CD4-positive, alpha-beta T cell treated with Interleukin-15 for 1 hour (primary cell): Measurements from ENCODE around the gene CHMP1A.
"Not testable (repeated sequence)": the region's sequence is repeated elsewhere in the genome, so short reads cannot be mapped to it uniquely, and the experiment has no call there.

Source experiments
- DNase-seq: peaks from one replicate; pipeline ENCODE4 v3.0.0-alpha.2; 2020

The CHMP1A gene

GRCh38 chr16:89656435-89657121, 930 bp downstream of the CHMP1A start:
- DNase-seq = no peak

DNA sequence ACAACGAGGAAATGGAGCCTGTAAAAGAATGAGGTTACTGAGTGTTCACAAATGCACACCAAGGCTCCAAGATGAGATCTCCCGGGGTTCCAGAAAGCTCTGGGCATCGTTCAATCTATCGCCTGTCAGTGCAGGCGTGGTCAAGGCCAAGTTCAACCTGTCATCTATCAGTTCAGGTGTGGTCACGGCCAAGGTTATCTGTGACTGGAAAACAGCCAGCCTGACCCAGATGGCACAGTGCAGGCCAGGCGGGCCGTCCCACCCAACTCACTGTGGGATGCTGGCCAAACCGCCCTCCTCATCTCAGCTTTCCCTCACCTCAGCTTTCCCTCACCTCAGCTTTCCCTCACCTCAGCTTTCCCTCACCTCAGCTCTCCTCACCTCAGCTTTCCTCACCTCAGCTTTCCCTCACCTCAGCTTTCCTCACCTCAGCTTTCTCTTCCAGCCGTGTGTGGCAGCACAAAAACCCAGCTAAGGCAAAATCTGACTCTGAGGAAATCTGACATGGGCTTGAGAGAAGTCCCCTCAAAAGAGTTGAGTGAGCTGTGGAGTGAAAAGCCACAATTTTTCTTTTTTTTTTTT, 2.4 kb downstream of the CHMP1A start:
- no peak for DNase-seq

DNA sequence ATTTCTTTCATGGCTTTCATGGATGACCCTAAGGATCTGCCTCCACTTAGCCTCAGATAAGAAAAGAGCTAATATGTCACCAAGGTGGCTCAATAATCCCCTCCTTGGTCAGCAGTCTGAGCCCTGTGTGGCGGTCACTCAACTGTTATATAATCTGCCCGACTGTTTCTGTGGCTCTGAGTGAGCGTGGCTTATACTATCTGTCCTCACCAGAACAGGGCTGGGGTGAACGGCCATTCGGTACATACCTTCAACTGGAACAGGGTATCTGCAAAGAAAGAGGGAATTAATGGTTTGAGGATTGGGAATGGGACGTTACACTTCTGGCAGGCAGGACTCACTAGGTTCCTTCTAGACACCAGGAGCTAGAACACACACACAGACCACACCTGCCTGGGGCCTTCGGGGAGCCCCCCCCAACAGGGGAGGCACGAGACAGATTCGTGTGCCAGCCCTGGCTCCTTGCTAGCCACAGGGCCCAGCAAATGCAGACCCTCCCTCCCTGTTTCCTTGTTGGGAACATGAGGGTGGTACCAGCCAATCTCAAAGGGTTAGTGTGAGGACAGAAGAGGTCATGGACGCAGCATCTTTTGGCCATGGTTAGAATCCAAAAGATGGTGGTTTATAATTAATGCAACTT, 3.7 kb downstream of the CHMP1A start:
- no peak for DNase-seq

DNA sequence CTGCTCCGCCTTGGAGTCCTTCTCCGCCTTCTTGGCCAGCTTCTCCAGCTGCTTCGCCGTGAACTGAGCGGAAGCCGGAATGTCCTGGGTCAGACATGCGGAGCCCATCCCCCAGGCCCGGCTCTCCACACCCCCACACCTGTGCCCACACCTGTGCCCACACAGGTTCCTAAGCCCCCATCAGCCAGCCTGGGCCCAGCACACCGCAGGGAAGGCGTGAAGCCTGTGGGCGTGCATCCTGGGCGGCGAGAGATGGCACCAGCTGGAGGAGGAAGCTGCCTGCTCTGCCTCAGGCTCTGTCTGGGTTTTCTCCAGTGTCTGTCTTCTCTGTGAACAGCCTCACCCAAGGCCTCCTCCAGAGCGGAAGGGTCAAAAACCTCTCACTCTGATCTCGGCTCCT, 5.9 kb downstream of the CHMP1A start:
- no peak for DNase-seq

DNA sequence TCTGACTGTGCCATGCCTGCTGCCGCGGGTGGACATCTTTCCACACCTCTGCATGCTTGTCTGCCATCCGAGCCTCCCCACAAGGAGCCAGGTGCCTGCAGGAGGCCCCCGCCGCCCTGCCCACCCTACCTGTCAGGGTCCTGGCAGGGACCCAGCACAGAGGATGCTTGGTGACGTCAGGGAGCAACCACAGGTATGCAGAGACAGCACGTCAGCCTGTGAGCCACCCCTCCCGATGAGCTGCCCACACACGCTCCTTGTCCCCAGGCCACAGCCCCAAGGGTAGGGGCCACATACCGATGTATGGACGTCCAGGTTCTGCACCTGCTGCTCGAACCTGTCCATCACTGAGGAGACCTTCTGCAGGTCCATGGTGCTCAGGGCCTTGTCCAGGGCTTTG, 10.6 kb downstream of the CHMP1A start:
- no peak for DNase-seq

- no peak for DNase-seq
These were observed 11.2 kb downstream of the CHMP1A start for GRCh38 chr16:89646270-89646669.

DNA sequence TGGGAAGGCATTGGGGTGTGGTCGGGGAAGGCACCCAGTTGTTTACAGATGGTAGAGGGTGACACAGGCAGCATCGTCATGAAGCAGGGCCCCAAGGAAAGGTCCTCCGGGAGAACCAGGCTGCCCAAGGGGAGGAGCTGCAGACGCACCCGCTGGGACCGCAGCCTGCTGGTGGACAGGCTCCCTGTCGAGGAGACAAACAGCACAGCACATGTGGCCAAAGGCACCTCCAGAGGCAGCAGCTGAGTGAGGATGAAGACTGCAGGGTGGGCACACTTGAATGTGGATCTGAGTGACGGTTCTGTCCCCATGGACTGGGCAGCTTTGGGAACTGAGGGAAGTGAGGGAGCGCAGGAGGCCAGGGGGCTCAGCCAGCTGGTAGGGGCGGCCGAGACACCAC, 12.4 kb downstream of the CHMP1A start:
- no peak for DNase-seq

GRCh38 chr16:89643769-89644300, 13.7 kb downstream of the CHMP1A start:
- no peak for DNase-seq

GRCh38 chr16:89642574-89642973, 14.9 kb downstream of the CHMP1A start:
- DNase-seq = no peak

GRCh38 chr16:89641458-89642119, 15.9 kb downstream of the CHMP1A start:
- no peak for DNase-seq

- no peak for DNase-seq
These were observed 18.1 kb downstream of the CHMP1A start for GRCh38 chr16:89639385-89639784.

DNA sequence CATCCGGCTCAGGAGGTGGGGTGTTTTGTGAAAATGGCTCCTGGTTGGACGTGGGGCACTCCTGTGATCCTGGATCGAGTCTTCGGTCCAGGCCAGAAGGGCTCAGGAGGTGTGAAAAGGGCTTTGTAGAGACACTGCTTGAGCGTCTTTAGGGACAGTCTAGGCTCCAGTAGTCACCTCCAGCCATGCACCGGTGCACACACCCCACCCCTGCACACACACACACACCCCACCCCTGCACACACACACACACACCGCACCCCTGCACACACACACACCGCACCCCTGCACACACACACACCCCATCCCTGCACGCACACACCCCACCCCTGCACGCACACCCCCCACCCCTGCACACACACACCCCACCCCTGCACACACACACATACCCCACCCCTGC, 19.1 kb downstream of the CHMP1A start:
- DNase-seq = no peak

DNA sequence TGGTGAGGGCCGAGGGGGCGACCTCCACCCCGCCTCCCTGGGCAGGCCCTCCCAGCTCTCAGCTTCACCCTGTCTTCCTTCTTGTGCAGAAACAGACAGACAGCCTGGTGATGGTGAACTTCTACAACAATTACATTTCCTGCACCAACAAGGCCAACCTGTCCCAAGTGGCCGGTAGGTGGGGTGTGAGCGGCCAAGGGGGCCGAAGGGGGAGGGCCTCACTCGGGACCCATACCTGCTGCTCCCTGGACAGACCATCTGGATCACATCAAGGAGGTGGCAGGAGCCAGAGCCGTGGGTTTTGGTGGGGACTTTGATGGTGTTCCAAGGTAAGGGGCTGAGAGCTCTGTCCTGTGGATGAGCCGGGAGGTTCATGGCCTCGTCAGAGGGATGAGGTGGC, 20.1 kb downstream of the CHMP1A start:
- no peak for DNase-seq

DNA sequence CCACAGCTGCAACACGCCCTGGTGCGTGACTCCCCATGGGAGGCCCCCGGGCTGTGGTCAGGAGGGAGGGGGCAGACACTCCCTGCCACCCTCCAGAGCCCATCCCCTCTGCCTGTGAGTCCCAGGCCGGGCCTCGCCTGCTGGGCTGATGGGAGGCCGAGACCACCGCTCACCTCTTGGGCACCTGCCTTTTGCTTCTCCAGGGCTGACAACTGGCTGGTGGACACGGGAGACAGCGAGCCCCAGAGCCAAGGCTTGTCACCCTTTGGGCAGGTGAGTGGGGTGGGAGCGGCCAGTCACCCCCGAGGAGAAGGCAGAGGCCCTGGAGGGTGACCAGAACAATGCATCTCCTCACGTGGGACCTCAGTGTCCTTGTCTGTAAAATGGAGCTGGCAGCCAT, 20.8 kb downstream of the CHMP1A start:
- DNase-seq = no peak

DNA sequence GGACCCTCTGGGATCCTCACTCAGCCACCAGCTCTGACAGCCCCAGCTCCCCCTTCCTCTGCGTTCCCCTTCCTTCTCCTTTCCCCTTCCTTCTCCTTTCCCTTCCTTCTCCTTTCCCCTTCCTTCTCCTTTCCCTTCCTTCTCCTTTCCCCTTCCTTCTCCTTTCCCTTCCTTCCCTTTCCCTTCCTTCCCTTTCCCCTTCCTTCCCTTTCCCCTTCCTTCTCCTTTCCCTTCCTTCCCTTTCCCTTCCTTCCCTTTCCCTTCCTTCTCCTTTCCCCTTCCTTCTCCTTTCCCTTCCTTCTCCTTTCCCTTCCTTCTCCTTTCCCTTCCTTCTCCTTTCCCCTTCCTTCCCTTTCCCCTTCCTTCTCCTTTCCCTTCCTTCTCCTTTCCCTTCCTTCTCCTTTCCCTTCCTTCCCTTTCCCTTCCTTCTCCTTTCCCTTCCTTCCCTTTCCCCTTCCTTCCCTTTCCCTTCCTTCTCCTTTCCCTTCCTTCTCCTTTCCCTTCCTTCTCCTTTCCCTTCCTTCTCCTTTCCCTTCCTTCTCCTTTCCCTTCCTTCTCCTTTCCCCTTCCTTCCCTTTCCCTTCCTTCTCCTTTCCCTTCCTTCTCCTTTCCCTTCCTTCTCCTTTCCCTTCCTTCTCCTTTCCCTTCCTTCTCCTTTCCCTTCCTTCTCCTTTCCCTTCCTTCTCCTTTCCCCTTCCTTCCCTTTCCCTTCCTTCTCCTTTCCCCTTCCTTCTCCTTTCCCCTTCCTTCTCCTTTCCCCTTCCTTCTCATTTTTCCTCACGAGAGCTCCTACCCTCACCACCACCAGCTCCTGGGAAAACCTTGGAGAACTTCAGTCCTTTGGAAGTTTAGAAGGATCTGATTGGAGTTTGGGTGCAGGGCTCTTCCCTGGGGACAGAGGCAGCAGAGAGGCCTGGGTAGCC, 22.8 kb downstream of the CHMP1A start:
- DNase-seq = not testable (repeated sequence)

DNA sequence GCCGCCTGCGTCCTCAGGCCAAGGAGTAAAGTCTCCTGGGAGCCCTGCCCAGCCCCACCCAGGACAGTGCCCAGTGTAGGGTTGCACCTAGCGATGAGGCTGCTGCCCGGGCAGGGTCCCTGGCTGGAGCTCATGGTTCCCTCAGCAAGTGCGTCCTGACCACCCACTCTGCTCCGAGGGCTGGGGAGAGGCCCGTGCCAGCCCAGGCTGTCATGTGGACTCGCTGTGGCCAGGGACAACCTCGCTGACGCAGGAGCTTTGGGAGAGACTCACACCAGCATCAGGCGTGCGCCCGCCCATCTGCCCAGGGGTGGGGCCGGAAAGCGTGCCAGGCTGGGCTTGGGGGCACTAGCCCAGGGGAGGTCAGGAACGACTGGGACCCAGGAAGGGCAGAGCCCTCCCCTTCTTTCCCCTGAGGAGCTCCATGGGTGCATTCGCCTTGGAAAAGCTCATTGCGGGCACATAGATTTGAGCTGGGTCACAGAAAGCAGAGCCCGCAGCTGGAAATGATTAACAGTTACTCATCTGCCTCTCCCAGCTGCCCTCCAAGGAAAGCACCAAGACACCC, 24.4 kb downstream of the CHMP1A start:
- no peak for DNase-seq

GRCh38 chr16:89629827-89630610, 27.5 kb downstream of the CHMP1A start:
- DNase-seq = no peak

DNA sequence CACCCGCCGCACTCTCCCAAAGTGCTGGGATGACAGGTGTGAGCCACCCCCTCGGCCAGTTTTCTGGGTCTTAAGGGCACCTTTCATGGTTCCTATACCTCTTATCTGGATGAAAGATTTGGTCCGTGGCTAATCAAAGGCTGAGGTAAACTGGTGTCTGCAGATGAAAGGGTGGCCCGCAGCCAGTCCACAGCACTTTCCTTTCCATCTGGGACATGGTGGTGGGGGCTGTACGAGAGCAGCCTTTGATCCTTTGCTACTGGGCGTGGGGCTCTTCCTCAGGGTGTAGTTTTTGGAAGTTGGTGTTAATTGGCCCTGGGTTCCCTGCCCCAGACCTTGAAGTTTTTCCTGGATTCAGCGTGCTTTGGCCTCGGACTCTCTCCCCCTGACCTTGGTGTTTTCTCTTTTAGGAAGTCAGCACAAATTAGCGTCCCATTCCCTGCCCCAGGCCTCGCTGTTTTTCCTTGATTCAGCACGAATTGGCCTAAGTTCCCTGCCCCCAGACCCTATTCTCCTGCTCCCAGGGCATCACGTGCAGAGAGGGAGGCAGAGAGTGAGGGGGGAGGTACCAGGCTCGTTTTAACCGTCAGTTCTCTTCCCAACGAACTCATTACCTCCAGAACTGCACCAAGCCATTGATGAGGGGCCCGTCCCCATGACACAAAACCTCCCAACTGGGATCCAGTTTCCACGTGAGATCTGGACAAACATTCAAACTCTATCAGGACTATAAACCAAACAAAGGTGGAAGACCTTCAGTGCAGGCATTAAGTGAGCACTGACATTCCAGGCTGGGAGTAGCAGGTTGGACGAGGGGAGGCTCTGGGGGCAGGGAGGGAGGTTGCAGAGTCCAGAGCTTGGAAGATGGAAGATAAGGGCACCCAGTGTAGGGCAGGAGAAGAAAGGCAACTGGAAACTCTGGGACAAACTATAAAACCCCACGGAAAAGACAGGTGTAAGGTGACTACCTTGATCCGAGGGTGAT, 32.4 kb downstream of the CHMP1A start:
- DNase-seq = no peak

DNA sequence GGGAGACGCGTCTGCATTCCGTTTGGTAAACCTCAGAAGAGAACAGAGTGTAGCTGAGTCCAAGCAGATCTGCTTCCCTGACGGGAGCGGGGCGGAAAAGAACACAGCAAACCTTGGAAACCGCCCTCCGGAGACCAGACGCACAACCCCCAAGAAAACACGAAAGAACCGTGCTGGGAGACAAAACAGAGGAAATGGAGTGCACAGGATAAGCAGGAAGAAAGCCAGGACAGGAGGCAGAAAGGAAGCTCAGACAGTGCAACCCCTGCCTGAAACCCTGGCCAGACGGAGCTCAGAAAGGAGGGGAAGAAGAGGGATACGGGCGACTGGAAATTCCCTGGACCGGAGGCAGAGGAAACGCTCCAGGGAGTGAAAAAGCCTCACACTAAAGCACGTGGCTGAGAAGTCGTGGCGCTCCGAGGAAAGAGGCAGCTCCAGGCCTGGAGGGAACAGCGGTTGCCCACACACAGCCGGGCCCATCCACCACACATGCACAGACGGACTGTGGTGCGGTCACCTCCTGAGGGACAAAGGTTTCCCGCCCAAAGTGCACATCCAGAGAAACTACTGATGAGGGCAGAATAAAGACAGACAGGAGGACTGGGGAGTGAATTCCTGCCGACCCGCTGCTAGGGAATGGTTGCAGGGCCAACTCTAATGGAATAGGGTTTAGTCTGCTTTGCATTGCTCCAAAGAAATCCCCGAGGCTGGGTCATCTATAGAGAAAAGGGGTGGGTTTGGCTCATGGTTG, 33.8 kb downstream of the CHMP1A start:
- no peak for DNase-seq
